Measurements from ENCODE around the gene RSPO3. TPM values are rescaled to one million over a fixed set of nuclear protein-coding genes. Genes with fewer than 3 reads are reported as not detected.

RSPO3 gene
- total and polyA plus RNA-seq, 2 experiments from 2014 or later: 4.8 to 11.2 TPM

DNA sequence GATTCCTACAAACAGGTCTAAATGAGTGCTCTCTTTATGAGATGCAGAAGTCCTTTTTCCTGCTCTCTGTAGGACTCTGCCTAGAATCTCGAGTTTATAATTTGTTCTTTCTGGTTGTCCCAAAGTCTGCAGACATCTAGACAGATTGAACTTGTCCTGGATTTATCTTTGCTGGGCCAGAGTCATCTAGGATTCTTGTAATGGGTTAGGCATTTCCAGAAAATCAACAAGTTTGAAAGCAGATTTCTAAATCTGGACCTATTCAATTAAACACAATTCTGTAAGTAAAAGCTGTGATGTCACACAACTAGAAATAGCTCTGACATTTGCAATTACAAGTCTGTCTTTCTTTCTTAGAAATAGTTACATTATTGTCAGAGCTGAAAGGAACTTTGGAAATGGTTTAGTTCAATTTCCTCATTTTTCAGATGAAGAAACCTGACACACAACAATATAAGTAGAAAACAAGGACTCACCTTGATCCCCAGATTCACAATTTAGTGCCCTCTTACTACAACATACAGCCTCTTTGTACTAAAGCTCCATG, 4.2 kb upstream of the RSPO3 start:
- Histone ChIP-seq H3K4me2 (no peak overlapping the region), H3K36me3 (replicated peaks; ENCODE audit: insufficient read depth, low read depth) (no peaks in the 10 kb centered on the region), H3K27ac (no peak overlapping the region), H3K9me2 (replicated peaks; ENCODE audit: insufficient read depth) (no peaks in the 10 kb centered on the region), H3K4me1 (ENCODE audit: insufficient read depth) (peaks cover 8% of the 10 kb centered on the region), H3K27me3 (peaks cover 47% of the 10 kb centered on the region), H3K9me3 (ENCODE audit: low read depth) (no peaks in the 10 kb centered on the region), H3K79me2 (no peaks in the 10 kb centered on the region), H3K4me3 (no peak overlapping the region), H4K20me1 (ENCODE audit: insufficient read depth, poor library complexity, severe bottlenecking) (no peaks in the 10 kb centered on the region), H2AFZ (no peak overlapping the region)
- DNase-seq (ENCODE audit: low spot score): no peak
- 67% methylated on average over 1 of the region's 1 CpG for WGBS (ENCODE audit: low lambda C conversion rate, missing lambda C conversion rate)
- TF ChIP-seq, protein P1, sequence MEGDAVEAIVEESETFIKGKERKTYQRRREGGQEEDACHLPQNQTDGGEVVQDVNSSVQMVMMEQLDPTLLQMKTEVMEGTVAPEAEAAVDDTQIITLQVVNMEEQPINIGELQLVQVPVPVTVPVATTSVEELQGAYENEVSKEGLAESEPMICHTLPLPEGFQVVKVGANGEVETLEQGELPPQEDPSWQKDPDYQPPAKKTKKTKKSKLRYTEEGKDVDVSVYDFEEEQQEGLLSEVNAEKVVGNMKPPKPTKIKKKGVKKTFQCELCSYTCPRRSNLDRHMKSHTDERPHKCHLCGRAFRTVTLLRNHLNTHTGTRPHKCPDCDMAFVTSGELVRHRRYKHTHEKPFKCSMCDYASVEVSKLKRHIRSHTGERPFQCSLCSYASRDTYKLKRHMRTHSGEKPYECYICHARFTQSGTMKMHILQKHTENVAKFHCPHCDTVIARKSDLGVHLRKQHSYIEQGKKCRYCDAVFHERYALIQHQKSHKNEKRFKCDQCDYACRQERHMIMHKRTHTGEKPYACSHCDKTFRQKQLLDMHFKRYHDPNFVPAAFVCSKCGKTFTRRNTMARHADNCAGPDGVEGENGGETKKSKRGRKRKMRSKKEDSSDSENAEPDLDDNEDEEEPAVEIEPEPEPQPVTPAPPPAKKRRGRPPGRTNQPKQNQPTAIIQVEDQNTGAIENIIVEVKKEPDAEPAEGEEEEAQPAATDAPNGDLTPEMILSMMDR (IDR thresholded peaks at IDR 0.05; ENCODE audit: poor library complexity): no peak
- no peak for TF ChIP-seq EZH2phosphoT487 (IDR thresholded peaks at IDR 0.05; ENCODE audit: low read depth, severe bottlenecking, unreplicated experiment)
- no peak for TF ChIP-seq EZH2 (IDR thresholded peaks at IDR 0.05; ENCODE audit: borderline replicate concordance)

DNA sequence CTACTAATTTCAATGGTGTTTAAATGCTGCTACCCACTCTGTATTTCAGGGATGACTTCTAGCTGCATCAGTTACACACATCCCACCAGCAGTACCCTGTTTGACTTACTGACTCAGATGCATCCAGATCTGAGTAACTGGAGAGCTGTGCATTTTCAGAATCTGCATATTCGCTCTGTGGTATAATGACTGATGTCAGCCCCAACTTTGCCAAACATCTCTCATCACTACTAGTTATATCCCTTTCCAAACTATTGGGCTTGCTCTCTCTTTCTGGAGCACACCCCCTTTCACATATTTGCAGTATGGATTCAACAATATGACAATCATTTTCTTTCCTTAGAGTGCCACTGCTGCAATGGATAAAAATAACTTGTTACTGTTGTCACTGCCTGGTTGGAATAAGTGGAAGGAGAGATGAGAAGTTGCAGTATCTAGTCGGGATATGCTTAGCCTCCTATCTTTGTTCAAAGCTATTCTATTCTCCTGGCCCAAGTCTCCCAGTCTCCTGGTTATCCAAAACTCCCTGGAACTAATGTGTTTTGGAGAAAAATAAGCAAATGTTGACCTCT, 3.3 kb upstream of the RSPO3 start:
- Histone ChIP-seq H3K79me2 (no peaks in the 10 kb centered on the region), H2AFZ (no peak overlapping the region), H3K4me3 (no peak overlapping the region), H3K4me1 (ENCODE audit: insufficient read depth) (peaks cover 15% of the 10 kb centered on the region), H3K4me2 (no peak overlapping the region), H3K36me3 (replicated peaks; ENCODE audit: insufficient read depth, low read depth) (no peaks in the 10 kb centered on the region), H3K9me2 (replicated peaks; ENCODE audit: insufficient read depth) (no peaks in the 10 kb centered on the region), H3K9me3 (ENCODE audit: low read depth) (no peaks in the 10 kb centered on the region), H4K20me1 (ENCODE audit: insufficient read depth, poor library complexity, severe bottlenecking) (no peaks in the 10 kb centered on the region), H3K27me3 (peaks cover 56% of the 10 kb centered on the region), H3K27ac (no peak overlapping the region)
- TF ChIP-seq EZH2 (IDR thresholded peaks at IDR 0.05; ENCODE audit: borderline replicate concordance) (no peak), EZH2phosphoT487 (IDR thresholded peaks at IDR 0.05; ENCODE audit: low read depth, severe bottlenecking, unreplicated experiment) (no peak)
- TF ChIP-seq, protein P1 (IDR thresholded peaks at IDR 0.05; ENCODE audit: poor library complexity): no peak
- DNase-seq (ENCODE audit: low spot score): no peak
- 73% methylated on average over 2 of the region's 2 CpGs for WGBS (ENCODE audit: low lambda C conversion rate, missing lambda C conversion rate)

DNA sequence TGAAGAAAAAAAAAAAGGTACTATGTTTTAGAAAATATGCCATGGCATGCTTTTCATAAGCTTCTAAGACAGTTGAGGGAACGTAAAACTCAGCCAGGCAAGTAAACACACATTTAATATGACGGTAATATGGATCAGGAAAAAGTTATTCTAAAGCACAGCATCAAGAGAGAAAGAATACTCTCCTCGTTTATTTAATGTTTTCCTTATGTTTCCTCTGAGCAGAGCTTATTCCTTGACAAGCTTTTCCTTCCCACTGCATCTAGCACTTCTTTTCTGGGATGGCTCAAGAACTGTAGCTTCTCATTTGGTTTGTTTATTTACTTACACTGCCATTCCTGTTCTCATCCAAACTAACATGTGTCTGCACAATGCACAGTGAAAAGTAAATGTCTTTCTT, 2.7 kb upstream of the RSPO3 start:
- Histone ChIP-seq H3K9me3 (ENCODE audit: low read depth) (no peaks in the 10 kb centered on the region), H2AFZ (no peak overlapping the region), H3K27me3 (peaks cover 62% of the 10 kb centered on the region), H3K4me2 (no peak overlapping the region), H3K79me2 (no peaks in the 10 kb centered on the region), H3K36me3 (replicated peaks; ENCODE audit: insufficient read depth, low read depth) (no peaks in the 10 kb centered on the region), H4K20me1 (ENCODE audit: insufficient read depth, poor library complexity, severe bottlenecking) (no peaks in the 10 kb centered on the region), H3K4me1 (ENCODE audit: insufficient read depth) (peaks cover 21% of the 10 kb centered on the region), H3K27ac (no peak overlapping the region), H3K4me3 (no peak overlapping the region), H3K9me2 (replicated peaks; ENCODE audit: insufficient read depth) (no peaks in the 10 kb centered on the region)
- WGBS (ENCODE audit: low lambda C conversion rate, missing lambda C conversion rate): 28% methylated on average over 3 of the region's 3 CpGs
- DNase-seq (ENCODE audit: low spot score): no peak
- no peak for TF ChIP-seq EZH2phosphoT487 (IDR thresholded peaks at IDR 0.05; ENCODE audit: low read depth, severe bottlenecking, unreplicated experiment)
- TF ChIP-seq, protein P1 (IDR thresholded peaks at IDR 0.05; ENCODE audit: poor library complexity): no peak
- TF ChIP-seq EZH2 (IDR thresholded peaks at IDR 0.05; ENCODE audit: borderline replicate concordance): no peak

All from hepatocyte (in vitro differentiated cells).